Measurements from ENCODE around the gene PVRIG.

DNA sequence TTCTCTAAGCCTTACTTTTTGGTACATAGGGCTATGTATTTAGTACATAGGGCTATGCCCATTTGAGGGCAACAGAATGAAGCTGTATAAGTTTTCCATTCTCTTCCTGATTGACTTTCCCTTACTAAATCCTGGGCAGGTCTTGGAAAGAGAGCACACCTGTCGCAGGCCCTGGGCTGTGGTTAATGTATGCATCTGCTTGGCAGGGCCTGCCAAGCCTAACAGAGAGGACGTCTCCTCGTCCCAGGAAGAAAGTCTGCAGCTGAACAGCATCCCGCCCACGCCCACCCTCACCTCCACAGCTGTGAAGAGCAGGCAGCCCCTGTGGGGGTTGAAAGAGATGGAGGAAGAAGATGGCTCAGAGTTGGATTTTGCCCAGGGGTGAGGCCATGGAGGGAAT, 8.9 kb upstream of the PVRIG start:
- TF ChIP-seq, protein P1, sequence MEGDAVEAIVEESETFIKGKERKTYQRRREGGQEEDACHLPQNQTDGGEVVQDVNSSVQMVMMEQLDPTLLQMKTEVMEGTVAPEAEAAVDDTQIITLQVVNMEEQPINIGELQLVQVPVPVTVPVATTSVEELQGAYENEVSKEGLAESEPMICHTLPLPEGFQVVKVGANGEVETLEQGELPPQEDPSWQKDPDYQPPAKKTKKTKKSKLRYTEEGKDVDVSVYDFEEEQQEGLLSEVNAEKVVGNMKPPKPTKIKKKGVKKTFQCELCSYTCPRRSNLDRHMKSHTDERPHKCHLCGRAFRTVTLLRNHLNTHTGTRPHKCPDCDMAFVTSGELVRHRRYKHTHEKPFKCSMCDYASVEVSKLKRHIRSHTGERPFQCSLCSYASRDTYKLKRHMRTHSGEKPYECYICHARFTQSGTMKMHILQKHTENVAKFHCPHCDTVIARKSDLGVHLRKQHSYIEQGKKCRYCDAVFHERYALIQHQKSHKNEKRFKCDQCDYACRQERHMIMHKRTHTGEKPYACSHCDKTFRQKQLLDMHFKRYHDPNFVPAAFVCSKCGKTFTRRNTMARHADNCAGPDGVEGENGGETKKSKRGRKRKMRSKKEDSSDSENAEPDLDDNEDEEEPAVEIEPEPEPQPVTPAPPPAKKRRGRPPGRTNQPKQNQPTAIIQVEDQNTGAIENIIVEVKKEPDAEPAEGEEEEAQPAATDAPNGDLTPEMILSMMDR (IDR thresholded peaks at IDR 0.05): no peak
- TF ChIP-seq POLR2AphosphoS5 (IDR thresholded peaks at IDR 0.05): no peak

Data from esophagus muscularis mucosa (tissue), 3 donors.